ENCODE results near the gene CAPNS1.
A peak's percentile ranks its signal among the peaks of the same experiment; 100 is the strongest.

Gene CAPNS1

DNA sequence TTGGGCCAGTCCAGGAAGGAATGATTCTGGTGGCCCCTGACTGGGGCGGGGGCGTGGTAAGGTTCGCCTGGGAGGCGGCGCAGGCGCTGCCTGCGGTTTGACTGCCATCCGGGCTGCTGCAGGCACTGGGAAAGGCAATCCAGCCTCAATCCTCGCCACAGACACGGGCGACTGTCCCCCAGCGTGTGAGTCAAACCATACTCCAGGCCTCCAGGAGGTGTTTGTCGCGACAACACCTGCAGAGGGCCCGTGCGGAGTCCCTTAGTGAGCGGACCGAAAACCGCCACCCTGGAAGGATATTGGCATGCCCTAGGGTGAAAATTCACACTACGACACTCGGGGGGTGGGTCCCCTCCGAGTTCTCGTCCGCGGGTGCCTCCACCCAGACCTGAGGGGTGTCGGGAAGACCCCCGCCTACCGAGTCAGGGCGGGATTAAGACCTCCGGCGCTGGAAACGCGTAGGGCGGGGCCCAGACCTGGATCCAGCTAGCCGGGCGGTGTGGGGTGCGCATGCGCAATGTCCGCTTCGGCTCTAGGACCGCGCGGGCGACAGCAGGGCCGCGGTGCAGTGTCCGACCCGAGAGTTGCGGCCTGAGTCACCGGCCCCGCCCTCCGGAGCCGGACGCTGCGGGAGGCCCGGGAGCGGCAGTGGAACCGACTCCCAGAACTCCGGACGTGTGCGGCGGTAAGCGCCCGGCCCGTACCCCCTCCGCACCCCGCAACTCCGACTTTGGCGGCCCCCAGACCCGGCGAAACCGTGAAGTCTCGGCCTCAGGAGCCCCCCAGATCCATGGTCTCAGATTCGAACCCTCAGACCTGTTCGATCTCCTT, at the start of gene CAPNS1:
TSS of gene CAPNS1 (plus strand) at position 594 of the 831 bp plus-strand sequence. CDS start 946 bp downstream, outside the sequence.
- peak within 1 kb of the TSS; percentile 100 for H3K9ac ChIP-seq (ENCODE audit: low read length)
- no peaks in the 10 kb centered on the region for H3K27me3 ChIP-seq (replicated peaks; ENCODE audit: control insufficient read depth, insufficient read depth, low read length)
- peaks cover 18% of the 10 kb centered on the region for H3K36me3 ChIP-seq (ENCODE audit: control insufficient read depth, insufficient read depth, low read length, severe bottlenecking)
- peak within 1 kb of the TSS; percentile 98 for H3K4me3 ChIP-seq (ENCODE audit: low read length)
- peaks cover 20% of the 10 kb centered on the region for H3K4me1 ChIP-seq (ENCODE audit: control insufficient read depth, insufficient read depth, low read length)
- H3K9me3 ChIP-seq (ENCODE audit: control insufficient read depth, low read length), result no peaks in the 10 kb centered on the region
- DNase-seq (ENCODE audit: low read depth), result peak; percentile 99

DNA sequence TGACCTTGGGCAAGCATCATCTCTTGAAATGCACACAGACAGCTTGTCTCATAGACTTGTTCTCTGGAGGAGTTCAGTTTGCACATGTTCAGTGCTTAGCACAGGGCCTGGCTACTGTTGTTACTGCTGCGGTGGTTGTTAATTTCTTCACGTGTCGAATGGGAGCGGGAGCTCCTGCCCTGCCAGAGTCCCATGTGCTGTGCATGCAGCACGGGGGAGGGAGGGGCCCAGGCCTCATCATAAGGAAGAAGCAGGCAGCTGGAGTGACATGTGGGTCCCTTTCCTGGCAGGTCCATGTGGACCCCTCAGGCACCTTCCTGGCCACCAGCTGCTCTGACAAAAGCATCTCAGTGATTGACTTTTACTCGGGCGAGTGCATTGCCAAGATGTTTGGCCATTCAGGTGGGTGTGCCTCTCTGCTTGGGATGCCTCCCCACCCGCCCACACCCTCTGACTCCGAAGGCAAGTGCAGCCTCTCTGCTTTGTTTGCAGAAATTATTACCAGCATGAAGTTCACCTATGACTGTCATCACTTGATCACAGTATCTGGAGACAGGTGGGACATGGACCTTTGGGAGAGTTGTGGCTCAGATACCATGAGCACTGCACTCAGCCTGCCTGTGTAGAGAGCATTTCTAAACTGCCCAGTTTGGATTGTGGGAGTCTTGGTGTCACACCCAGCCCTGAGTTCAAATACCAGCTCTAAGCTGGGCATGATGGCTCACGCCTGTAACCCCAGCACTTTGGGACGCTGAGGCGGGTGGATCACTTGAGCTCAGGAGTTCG, 48.8 kb upstream of the CAPNS1 start:
- Histone ChIP-seq H3K9ac (ENCODE audit: low read length) (no peak overlapping the region), H3K36me3 (ENCODE audit: control insufficient read depth, insufficient read depth, low read length, severe bottlenecking) (no peaks in the 10 kb centered on the region), H3K4me3 (ENCODE audit: low read length) (no peak overlapping the region), H3K27me3 (replicated peaks; ENCODE audit: control insufficient read depth, insufficient read depth, low read length) (no peaks in the 10 kb centered on the region), H3K4me1 (ENCODE audit: control insufficient read depth, insufficient read depth, low read length) (no peaks in the 10 kb centered on the region), H3K9me3 (ENCODE audit: control insufficient read depth, low read length) (no peaks in the 10 kb centered on the region)
- DNase-seq (ENCODE audit: low read depth), result no peak

DNA sequence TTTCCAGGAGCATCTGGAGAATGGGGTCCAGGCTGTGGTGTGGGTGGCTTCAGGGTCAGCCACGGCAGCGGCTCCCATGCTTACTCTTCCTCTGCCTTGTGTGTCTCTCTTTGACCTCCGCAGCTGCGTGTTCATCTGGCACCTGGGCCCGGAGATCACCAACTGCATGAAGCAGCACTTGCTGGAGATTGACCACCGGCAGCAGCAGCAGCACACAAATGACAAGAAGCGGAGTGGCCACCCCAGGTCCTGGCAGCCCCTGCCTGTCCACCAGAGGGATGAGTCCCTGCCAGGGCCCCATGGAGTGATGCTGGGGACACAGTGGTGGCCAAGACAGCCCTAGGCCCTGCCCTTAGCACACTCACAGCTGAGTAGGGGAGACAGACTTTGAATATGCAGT, 47.3 kb upstream of the CAPNS1 start:
- no peaks in the 10 kb centered on the region for H3K4me1 ChIP-seq (ENCODE audit: control insufficient read depth, insufficient read depth, low read length)
- H3K9ac ChIP-seq (ENCODE audit: low read length), result no peak overlapping the region
- H3K36me3 ChIP-seq (ENCODE audit: control insufficient read depth, insufficient read depth, low read length, severe bottlenecking), result no peaks in the 10 kb centered on the region
- no peaks in the 10 kb centered on the region for H3K27me3 ChIP-seq (replicated peaks; ENCODE audit: control insufficient read depth, insufficient read depth, low read length)
- no peak overlapping the region for H3K4me3 ChIP-seq (ENCODE audit: low read length)
- no peak for DNase-seq (ENCODE audit: low read depth)
- H3K9me3 ChIP-seq (ENCODE audit: control insufficient read depth, low read length), result no peaks in the 10 kb centered on the region

DNA sequence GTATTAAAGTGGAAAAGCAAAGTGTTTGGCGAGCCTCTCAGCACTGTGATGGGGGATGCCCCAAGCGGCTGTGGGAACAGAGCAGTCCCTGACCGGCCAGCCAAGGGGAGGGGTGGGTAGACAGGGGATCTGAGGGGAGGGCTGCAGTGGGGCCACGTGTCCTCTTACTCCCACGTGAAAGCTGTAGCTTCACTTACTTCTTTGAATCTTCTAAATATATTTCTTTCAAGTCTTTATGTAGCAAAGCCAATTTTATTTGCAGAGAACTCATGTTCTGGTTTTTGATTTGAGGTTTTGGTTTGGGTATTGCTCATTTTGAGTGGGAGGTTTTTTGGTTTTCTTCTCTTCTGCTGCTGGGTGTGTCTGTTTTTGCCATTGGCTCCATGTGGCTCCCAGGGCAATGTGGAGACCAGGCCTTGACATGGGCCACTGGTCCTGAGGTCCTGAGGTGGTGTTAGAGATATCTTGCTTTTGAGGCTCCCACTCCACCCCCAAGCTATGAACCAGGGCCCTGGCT, 46.7 kb upstream of the CAPNS1 start:
- no peak overlapping the region for H3K9ac ChIP-seq (ENCODE audit: low read length)
- H3K27me3 ChIP-seq (replicated peaks; ENCODE audit: control insufficient read depth, insufficient read depth, low read length), result no peaks in the 10 kb centered on the region
- no peaks in the 10 kb centered on the region for H3K4me1 ChIP-seq (ENCODE audit: control insufficient read depth, insufficient read depth, low read length)
- H3K4me3 ChIP-seq (ENCODE audit: low read length), result no peak overlapping the region
- H3K9me3 ChIP-seq (ENCODE audit: control insufficient read depth, low read length), result no peaks in the 10 kb centered on the region
- no peak for DNase-seq (ENCODE audit: low read depth)
- H3K36me3 ChIP-seq (ENCODE audit: control insufficient read depth, insufficient read depth, low read length, severe bottlenecking), result no peaks in the 10 kb centered on the region

DNA sequence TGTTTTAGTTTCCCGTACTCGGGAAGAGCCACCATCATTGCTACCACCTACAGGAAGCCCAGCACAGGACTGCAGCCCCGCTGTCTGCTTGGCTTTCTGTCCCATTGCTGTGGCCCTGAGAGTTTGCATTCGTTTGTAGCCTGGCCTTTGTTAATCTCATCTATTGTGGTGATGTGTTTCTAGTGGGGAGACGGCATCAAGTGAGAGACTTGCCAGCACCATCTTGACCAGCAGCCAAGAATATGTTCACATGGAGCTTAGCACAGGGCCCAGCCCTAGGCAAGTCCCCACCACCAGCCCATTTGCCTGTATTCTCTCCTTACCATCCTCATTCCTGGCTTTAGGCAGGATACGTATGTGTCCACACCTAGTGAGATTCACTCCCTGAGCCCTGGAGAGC, 46.2 kb upstream of the CAPNS1 start:
- Histone ChIP-seq H3K9me3 (ENCODE audit: control insufficient read depth, low read length) (no peaks in the 10 kb centered on the region), H3K36me3 (ENCODE audit: control insufficient read depth, insufficient read depth, low read length, severe bottlenecking) (no peaks in the 10 kb centered on the region), H3K9ac (ENCODE audit: low read length) (no peak overlapping the region), H3K4me1 (ENCODE audit: control insufficient read depth, insufficient read depth, low read length) (no peaks in the 10 kb centered on the region), H3K4me3 (ENCODE audit: low read length) (no peak overlapping the region), H3K27me3 (replicated peaks; ENCODE audit: control insufficient read depth, insufficient read depth, low read length) (no peaks in the 10 kb centered on the region)
- no peak for DNase-seq (ENCODE audit: low read depth)

DNA sequence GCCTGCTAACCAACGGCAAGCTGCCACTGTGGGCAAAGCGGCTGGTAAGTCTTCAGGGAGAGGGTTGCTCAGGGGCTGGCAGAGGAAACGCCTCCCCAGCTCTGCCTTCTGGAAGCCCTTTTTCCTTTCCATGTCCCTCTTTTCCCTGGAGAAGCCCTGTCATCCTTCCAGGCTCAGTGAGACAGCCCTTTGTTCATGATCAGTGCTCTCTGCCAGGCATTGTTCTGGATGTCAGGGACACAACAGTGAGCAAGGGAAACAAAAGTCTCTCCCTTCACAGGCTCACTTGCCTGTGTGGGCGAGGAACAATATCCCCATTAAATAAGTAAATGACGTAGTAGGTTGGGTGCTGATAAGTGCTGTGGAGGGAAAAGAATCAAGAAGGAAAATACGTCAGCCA, 42.8 kb upstream of the CAPNS1 start:
- H3K4me3 ChIP-seq (ENCODE audit: low read length), result no peak overlapping the region
- DNase-seq (ENCODE audit: low read depth), result no peak

DNA sequence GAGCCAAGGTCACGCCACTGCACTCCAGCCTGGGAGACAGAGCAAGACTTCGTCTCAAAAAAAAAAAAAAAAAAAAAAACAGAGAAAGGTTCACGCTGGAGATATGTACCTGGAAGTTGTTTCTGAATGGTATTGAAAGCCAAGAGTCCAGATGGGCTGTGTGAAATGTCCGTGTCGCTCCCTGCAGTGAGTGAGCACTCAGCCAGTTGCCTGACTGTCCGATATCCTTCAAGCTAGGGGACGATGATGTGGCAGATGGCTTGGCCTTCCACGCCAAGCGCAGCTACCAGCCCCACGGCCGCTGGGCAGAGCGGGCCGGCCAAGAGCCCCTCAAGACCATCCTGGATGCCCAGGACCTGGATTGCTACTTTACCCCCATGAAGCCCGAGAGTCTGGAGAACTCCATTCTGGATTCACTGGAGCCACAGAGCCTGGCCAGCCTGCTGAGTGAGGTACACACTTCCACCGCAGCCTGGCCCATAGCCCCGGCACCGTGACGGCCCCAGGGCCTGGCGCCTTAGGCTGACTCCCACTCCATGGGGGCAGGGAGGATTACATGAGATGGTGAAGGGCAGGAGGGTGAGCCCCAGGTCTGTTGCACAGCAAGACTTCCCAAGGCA, 40.6 kb upstream of the CAPNS1 start:
- Histone ChIP-seq H3K9ac (ENCODE audit: low read length) (no peak overlapping the region), H3K36me3 (ENCODE audit: control insufficient read depth, insufficient read depth, low read length, severe bottlenecking) (no peaks in the 10 kb centered on the region), H3K9me3 (ENCODE audit: control insufficient read depth, low read length) (no peaks in the 10 kb centered on the region), H3K27me3 (replicated peaks; ENCODE audit: control insufficient read depth, insufficient read depth, low read length) (no peaks in the 10 kb centered on the region), H3K4me1 (ENCODE audit: control insufficient read depth, insufficient read depth, low read length) (no peaks in the 10 kb centered on the region), H3K4me3 (ENCODE audit: low read length) (no peak overlapping the region)
- DNase-seq (ENCODE audit: low read depth), result no peak

More for the DNA sequence above, 42.8 kb upstream of the CAPNS1 start:
- Histone ChIP-seq H3K9me3 (ENCODE audit: control insufficient read depth, low read length) (no peaks in the 10 kb centered on the region), H3K27me3 (replicated peaks; ENCODE audit: control insufficient read depth, insufficient read depth, low read length) (no peaks in the 10 kb centered on the region), H3K4me1 (ENCODE audit: control insufficient read depth, insufficient read depth, low read length) (no peaks in the 10 kb centered on the region), H3K9ac (ENCODE audit: low read length) (no peak overlapping the region), H3K36me3 (ENCODE audit: control insufficient read depth, insufficient read depth, low read length, severe bottlenecking) (no peaks in the 10 kb centered on the region)

DNA sequence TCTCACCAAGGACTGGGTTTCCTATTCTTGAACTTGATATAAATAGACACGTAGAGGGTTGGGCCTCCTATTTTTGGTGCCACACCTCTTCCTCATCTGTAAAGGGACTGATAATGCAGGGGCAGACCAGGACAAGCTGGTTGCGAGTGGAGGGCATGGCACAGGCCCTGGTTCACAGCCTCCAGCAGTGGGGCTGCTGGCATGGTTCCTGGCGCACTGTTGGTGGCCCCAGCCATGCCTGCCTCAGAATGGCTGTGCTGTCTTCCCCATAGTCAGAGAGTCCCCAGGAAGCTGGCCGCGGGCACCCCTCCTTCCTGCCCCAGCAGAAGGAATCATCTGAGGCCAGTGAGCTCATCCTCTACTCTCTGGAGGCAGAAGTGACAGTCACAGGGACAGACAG, 39.4 kb upstream of the CAPNS1 start:
- no peaks in the 10 kb centered on the region for H3K4me1 ChIP-seq (ENCODE audit: control insufficient read depth, insufficient read depth, low read length)
- no peak overlapping the region for H3K4me3 ChIP-seq (ENCODE audit: low read length)
- H3K36me3 ChIP-seq (ENCODE audit: control insufficient read depth, insufficient read depth, low read length, severe bottlenecking), result no peaks in the 10 kb centered on the region
- no peak overlapping the region for H3K9ac ChIP-seq (ENCODE audit: low read length)
- DNase-seq (ENCODE audit: low read depth), result no peak
- H3K27me3 ChIP-seq (replicated peaks; ENCODE audit: control insufficient read depth, insufficient read depth, low read length), result no peaks in the 10 kb centered on the region
- no peaks in the 10 kb centered on the region for H3K9me3 ChIP-seq (ENCODE audit: control insufficient read depth, low read length)

DNA sequence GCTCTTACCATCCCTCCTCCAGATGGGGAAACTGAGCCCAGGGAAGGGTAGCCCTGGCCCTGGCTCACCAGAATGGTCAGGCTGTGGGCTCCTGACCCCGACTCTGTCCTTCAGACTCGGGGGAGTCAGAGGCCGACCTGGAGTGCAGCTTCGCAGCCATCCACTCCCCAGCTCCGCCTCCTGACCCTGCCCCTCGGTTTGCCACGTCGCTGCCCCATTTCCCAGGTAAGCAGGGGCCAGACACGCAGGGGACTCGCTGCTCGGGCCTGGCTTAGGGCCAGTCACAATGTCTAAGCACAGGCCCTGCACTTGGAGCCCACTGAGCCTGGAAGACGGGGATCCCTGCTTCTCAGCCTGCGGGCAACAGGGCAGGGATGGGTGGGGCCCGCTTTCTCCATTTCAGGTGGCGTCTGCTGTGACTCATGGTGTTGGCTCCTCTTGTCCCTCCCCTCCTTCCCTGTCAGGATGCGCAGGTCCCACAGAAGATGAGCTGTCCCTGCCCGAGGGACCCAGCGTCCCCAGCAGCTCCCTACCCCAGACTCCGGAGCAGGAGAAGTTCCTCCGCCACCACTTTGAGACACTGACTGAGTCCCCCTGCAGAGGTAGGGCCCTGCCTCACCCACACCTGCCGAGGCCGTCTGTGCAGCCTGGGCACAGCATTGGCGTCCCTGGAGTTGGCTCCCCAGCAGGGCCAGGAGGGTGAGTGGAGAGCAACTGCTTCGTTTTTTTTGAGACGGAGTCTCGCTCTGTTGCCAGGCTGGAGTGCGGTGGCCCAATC, 38.1 kb upstream of the CAPNS1 start:
- Histone ChIP-seq H3K36me3 (ENCODE audit: control insufficient read depth, insufficient read depth, low read length, severe bottlenecking) (no peaks in the 10 kb centered on the region), H3K27me3 (replicated peaks; ENCODE audit: control insufficient read depth, insufficient read depth, low read length) (no peaks in the 10 kb centered on the region), H3K4me1 (ENCODE audit: control insufficient read depth, insufficient read depth, low read length) (no peaks in the 10 kb centered on the region), H3K9ac (ENCODE audit: low read length) (no peak overlapping the region), H3K9me3 (ENCODE audit: control insufficient read depth, low read length) (no peaks in the 10 kb centered on the region), H3K4me3 (ENCODE audit: low read length) (no peak overlapping the region)
- DNase-seq (ENCODE audit: low read depth), result no peak

DNA sequence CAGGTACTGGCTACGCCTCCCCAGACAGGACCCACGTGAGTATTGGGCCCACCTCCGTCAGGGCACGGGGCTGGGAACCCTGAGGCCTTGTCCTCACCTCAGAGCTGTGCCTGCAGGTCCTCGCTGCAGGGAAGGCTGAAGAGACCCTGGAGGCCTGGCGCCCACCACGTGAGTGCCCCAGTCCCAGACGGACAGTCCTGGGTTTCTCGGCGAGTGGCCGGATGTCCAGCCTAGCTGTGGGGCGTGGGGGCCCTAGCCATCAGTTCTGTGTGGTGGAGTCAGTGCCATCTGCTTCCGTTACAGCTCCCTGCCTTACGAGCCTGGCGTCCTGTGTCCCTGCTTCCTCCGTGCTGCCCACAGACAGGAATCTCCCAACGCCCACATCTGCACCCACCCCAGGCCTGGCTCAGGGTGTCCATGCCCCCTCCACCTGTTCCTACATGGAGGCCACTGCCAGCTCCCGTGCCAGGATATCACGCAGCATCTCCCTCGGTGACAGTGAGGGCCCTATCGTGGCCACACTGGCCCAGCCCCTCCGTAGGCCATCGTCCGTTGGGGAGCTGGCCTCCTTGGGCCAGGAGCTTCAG, 36.7 kb upstream of the CAPNS1 start:
- DNase-seq (ENCODE audit: low read depth), result no peak
- no peaks in the 10 kb centered on the region for H3K36me3 ChIP-seq (ENCODE audit: control insufficient read depth, insufficient read depth, low read length, severe bottlenecking)
- no peaks in the 10 kb centered on the region for H3K4me1 ChIP-seq (ENCODE audit: control insufficient read depth, insufficient read depth, low read length)
- H3K27me3 ChIP-seq (replicated peaks; ENCODE audit: control insufficient read depth, insufficient read depth, low read length), result no peaks in the 10 kb centered on the region
- H3K9ac ChIP-seq (ENCODE audit: low read length), result no peak overlapping the region
- H3K9me3 ChIP-seq (ENCODE audit: control insufficient read depth, low read length), result no peaks in the 10 kb centered on the region
- H3K4me3 ChIP-seq (ENCODE audit: low read length), result no peak overlapping the region
